Body of pancreas (tissue), 4 donors: ENCODE measurements around the gene TBX18.

Source experiments
- CTCF ChIP-seq, 7 experiments: fragments of 450-650 bp in 4 of 7; fragments of 200-600 bp in 3 of 7; sonication (generic) in 3 of 7; IDR thresholded peaks; one replicate each; pipeline ENCODE4 v1.5.1; 2016 to 2019; ENCODE audit warnings: antibody characterized with exemption in 7 of 7
- POLR2A ChIP-seq, 3 donors: fragments of 450-650 bp; IDR thresholded peaks; one replicate each; pipeline ENCODE4 v1.6.1; 2016; ENCODE audit warnings: antibody characterized with exemption in 3 of 3, mild to moderate bottlenecking in 2 of 3

DNA sequence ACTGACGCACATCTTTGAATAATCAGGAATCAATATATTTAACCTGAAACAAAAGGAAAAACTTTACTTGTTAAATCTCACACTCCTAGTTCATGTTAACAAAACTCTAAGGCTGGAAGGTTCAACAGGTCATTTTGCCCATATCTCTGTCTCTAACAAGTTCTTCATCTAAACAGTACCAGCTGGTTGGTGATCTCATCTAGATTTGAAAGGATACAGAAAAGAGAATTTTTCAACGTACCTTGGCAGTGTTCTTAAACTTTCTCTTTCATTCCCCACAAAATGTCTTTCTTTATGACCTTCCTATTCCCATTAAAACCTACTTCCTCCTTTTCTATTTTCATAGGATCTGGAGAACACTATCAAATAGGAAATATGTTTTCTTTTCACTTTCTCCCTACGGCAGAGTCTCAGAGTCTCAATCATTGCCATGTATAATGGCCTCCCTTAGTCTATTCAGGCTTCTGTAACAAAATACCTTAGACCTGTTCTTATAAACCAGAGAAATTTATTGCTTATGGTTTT, 111.3 kb downstream of the TBX18 start:
- TF ChIP-seq POLR2A (IDR thresholded peaks at IDR 0.05) (no peak), CTCF (IDR thresholded peaks at IDR 0.05) (no peak)
